Endothelial cell (in vitro differentiated cells): ENCODE data around the gene IMPDH1. TPM values are rescaled to one million over a fixed set of nuclear protein-coding genes. Genes with fewer than 3 reads are reported as not detected.

Source experiments
- DNase-seq: peaks from one replicate; pipeline ENCODE4 v3.0.0; 2021; ENCODE audit warnings: low spot score
- H3K27ac Mint-ChIP-seq: one replicate; pipeline ENCODE4 v1.8.0; 2021; ENCODE audit warnings: mixed read lengths, inconsistent platforms; ENCODE audit not compliant: unreplicated experiment
- H3K27me3 Mint-ChIP-seq: one replicate; pipeline ENCODE4 v1.8.0; 2021; ENCODE audit warnings: mild to moderate bottlenecking, moderate library complexity, mixed read lengths, inconsistent platforms; ENCODE audit not compliant: unreplicated experiment
- H3K36me3 Mint-ChIP-seq: one replicate; pipeline ENCODE4 v1.8.0; 2021; ENCODE audit warnings: mild to moderate bottlenecking, low read depth, mixed read lengths, inconsistent platforms; ENCODE audit not compliant: unreplicated experiment
- H3K4me1 Mint-ChIP-seq: one replicate; pipeline ENCODE4 v1.8.0; 2021; ENCODE audit warnings: mild to moderate bottlenecking, mixed read lengths, inconsistent platforms; ENCODE audit not compliant: unreplicated experiment
- H3K4me3 Mint-ChIP-seq: one replicate; pipeline ENCODE4 v1.8.0; 2021; ENCODE audit warnings: mild to moderate bottlenecking, mixed read lengths, inconsistent platforms; ENCODE audit not compliant: unreplicated experiment
- H3K9me3 Mint-ChIP-seq: one replicate; pipeline ENCODE4 v1.8.0; 2021; ENCODE audit warnings: mixed read lengths, inconsistent platforms; ENCODE audit not compliant: unreplicated experiment
- CTCF ChIP-seq: fragments of 200-600 bp; sonication (generic); IDR thresholded peaks from one replicate; pipeline ENCODE4 v1.5.0; 2021; ENCODE audit warnings: antibody characterized with exemption; ENCODE audit not compliant: unreplicated experiment
- total RNA-seq: library from RNA; stranded (reverse); fragmentation: NEBNext Ultra II Directional; extraction: Animal tissue kit (Norgen Biotek cat#: 25700); gene quantifications from one replicate; pipeline ENCODE4 v1.2.1, GENCODE V29; 2021; ENCODE audit not compliant: unreplicated experiment

Gene IMPDH1
- total RNA-seq, 1 donor from 2014 or later = 7.5 TPM

DNA sequence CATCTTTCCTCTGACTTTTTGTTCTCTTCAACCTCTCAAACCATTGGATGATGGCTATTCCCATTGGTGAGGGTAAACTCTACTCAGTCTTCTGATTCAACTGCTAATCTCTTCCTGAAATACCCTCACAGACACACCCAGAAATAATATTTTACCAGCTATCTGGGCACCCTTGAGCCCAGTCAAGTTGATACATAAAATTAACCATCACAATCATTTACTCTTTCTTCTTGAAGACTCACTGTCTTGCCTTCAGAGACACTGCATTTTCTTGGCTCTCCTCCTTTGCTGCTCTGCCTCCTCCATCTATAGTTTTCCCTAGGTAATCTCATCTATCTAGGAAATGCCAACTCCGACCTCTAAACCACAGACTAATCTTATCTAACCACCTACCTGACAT lies 35.7 kb downstream of the IMPDH1 start:
- Mint-ChIP-seq H3K9me3 (no peaks in the 10 kb centered on the region), H3K36me3 (no peaks in the 10 kb centered on the region), H3K4me1 (no peaks in the 10 kb centered on the region), H3K27ac (no peak overlapping the region), H3K27me3 (peaks cover 1% of the 10 kb centered on the region), H3K4me3 (no peak overlapping the region)
- DNase-seq = no peak
- TF ChIP-seq CTCF = no peak

DNA sequence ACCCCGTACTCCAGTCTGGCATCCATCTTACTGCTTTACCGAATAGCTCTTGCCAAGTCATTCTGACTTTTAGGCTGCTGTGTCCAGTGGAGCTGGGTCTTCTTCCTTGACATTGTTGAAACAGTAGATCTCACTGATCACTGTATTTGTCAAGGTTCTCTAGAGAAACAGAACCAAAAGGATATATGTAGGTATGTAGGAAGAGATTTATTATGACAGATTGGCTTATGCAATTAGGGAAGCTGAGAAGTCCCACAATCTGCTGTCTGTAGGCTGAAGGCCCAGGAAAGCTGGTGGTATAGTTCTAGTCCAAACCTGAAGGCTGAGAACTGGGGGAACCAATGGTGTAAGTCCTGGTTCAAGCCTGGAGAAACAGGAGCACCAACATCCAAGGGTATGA lies 36.2 kb downstream of the IMPDH1 start:
- H3K27ac Mint-ChIP-seq = no peak overlapping the region
- no peaks in the 10 kb centered on the region for H3K4me1 Mint-ChIP-seq
- no peak for DNase-seq
- no peak overlapping the region for H3K4me3 Mint-ChIP-seq
- H3K9me3 Mint-ChIP-seq = no peaks in the 10 kb centered on the region
- no peak for TF ChIP-seq CTCF
- peaks cover 2% of the 10 kb centered on the region for H3K27me3 Mint-ChIP-seq
- H3K36me3 Mint-ChIP-seq = no peaks in the 10 kb centered on the region

GRCh38 chr7:128370491-128370890 lies 39.3 kb downstream of the IMPDH1 start:
- H3K36me3 Mint-ChIP-seq = no peaks in the 10 kb centered on the region
- no peak overlapping the region for H3K4me3 Mint-ChIP-seq
- TF ChIP-seq CTCF = no peak
- H3K9me3 Mint-ChIP-seq = no peaks in the 10 kb centered on the region
- H3K27ac Mint-ChIP-seq = no peak overlapping the region
- H3K4me1 Mint-ChIP-seq = peaks cover 3% of the 10 kb centered on the region
- peaks cover 2% of the 10 kb centered on the region for H3K27me3 Mint-ChIP-seq
- no peak for DNase-seq

GRCh38 chr7:128366986-128367385 lies 42.8 kb downstream of the IMPDH1 start:
- peaks cover 6% of the 10 kb centered on the region for H3K4me1 Mint-ChIP-seq
- TF ChIP-seq CTCF = no peak
- no peaks in the 10 kb centered on the region for H3K36me3 Mint-ChIP-seq
- H3K27me3 Mint-ChIP-seq = peaks cover 13% of the 10 kb centered on the region
- H3K27ac Mint-ChIP-seq = no peak overlapping the region
- H3K4me3 Mint-ChIP-seq = no peak overlapping the region
- no peaks in the 10 kb centered on the region for H3K9me3 Mint-ChIP-seq
- no peak for DNase-seq

GRCh38 chr7:128366300-128366699 lies 43.5 kb downstream of the IMPDH1 start:
- Mint-ChIP-seq H3K27me3 (peaks cover 14% of the 10 kb centered on the region), H3K4me1 (peaks cover 8% of the 10 kb centered on the region), H3K27ac (no peak overlapping the region), H3K4me3 (no peak overlapping the region), H3K36me3 (no peaks in the 10 kb centered on the region), H3K9me3 (no peaks in the 10 kb centered on the region)
- TF ChIP-seq CTCF = no peak
- no peak for DNase-seq
